ENCODE results near the gene ZNF507. TPM values are rescaled to one million over a fixed set of nuclear protein-coding genes. Genes with fewer than 3 reads are reported as not detected.

The ZNF507 gene
- total RNA-seq, 2 experiments from 2014 or later = 13.3 to 35.0 TPM

- POLR2A ChIA-PET = interaction anchor here (0.6 kb wide), 2 partner anchors 63 to 136 kb away, joined by 3 to 4 read pairs; no protein-coding TSS in a partner anchor
These were observed 35.6 kb upstream of the ZNF507 start for GRCh38 chr19:32309711-32310390.

GRCh38 chr19:32311371-32311770 is 34.0 kb upstream of the ZNF507 start:
- ChIA-PET CTCF (ENCODE audit: unreplicated experiment) (no interaction called here), POLR2A (interaction anchor here (0.5 kb wide), 1 partner anchor 964 kb away, joined by 3 read pairs; no protein-coding TSS in a partner anchor)
- H3K4me2 ChIP-seq (ENCODE audit: low read length) = no peak overlapping the region
- DNase-seq (ENCODE audit: low spot score) = no peak
- intact Hi-C loops (cut with micrococcal nuclease; ENCODE audit: unreplicated experiment) = no loop called here
- no peaks in the 10 kb centered on the region for H3K4me1 ChIP-seq (ENCODE audit: insufficient read depth, low read length, poor library complexity, severe bottlenecking)
- H2AFZ ChIP-seq (ENCODE audit: low read length) = no peak overlapping the region
- H3K27ac ChIP-seq (ENCODE audit: low read depth, low read length, poor library complexity, severe bottlenecking) = no peak overlapping the region
- TF ChIP-seq CTCF (conservative IDR thresholded peaks at IDR 0.05; ENCODE audit: low read length) = no peak
- TF ChIP-seq EZH2phosphoT487 (IDR thresholded peaks at IDR 0.05; ENCODE audit: borderline replicate concordance, low read depth, low read length) = no peak
- H3K9me2 ChIP-seq (ENCODE audit: insufficient read depth, low read length) = no peaks in the 10 kb centered on the region
- H4K20me1 ChIP-seq (ENCODE audit: insufficient read depth, low read length) = no peaks in the 10 kb centered on the region
- H3K36me3 ChIP-seq (ENCODE audit: insufficient read depth, low read length) = no peaks in the 10 kb centered on the region
- H3K79me2 ChIP-seq (ENCODE audit: insufficient read depth, low read depth, low read length) = no peaks in the 10 kb centered on the region
- no peaks in the 10 kb centered on the region for H3K9me3 ChIP-seq (ENCODE audit: low read length)
- no TSS peak for BruUV-seq (replicated peaks)
- no peak overlapping the region for H3K4me3 ChIP-seq (ENCODE audit: low read depth, low read length, poor library complexity, severe bottlenecking)

More at GRCh38 chr19:32309711-32310390, 35.6 kb upstream of the ZNF507 start:
- Histone ChIP-seq H3K4me3 (ENCODE audit: low read depth, low read length, poor library complexity, severe bottlenecking) (no peak overlapping the region), H3K4me1 (ENCODE audit: insufficient read depth, low read length, poor library complexity, severe bottlenecking) (no peaks in the 10 kb centered on the region), H3K36me3 (ENCODE audit: insufficient read depth, low read length) (no peaks in the 10 kb centered on the region), H3K4me2 (ENCODE audit: low read length) (no peak overlapping the region), H3K79me2 (ENCODE audit: insufficient read depth, low read depth, low read length) (no peaks in the 10 kb centered on the region), H4K20me1 (ENCODE audit: insufficient read depth, low read length) (no peaks in the 10 kb centered on the region), H2AFZ (ENCODE audit: low read length) (no peak overlapping the region), H3K9me2 (ENCODE audit: insufficient read depth, low read length) (no peaks in the 10 kb centered on the region), H3K27ac (ENCODE audit: low read depth, low read length, poor library complexity, severe bottlenecking) (no peak overlapping the region), H3K9me3 (ENCODE audit: low read length) (no peaks in the 10 kb centered on the region)
- no TSS peak for BruUV-seq (replicated peaks)
- DNase-seq (ENCODE audit: low spot score) = no peak
- TF ChIP-seq CTCF (conservative IDR thresholded peaks at IDR 0.05; ENCODE audit: low read length) (no peak), EZH2phosphoT487 (IDR thresholded peaks at IDR 0.05; ENCODE audit: borderline replicate concordance, low read depth, low read length) (no peak)
- CTCF ChIA-PET (ENCODE audit: unreplicated experiment) = no interaction called here
- intact Hi-C loops (cut with micrococcal nuclease; ENCODE audit: unreplicated experiment) = no loop called here

- intact Hi-C loops (cut with micrococcal nuclease; ENCODE audit: unreplicated experiment) = no loop called here
- no peak overlapping the region for H2AFZ ChIP-seq (ENCODE audit: low read length)
- H3K4me3 ChIP-seq (ENCODE audit: low read depth, low read length, poor library complexity, severe bottlenecking) = no peak overlapping the region
- H4K20me1 ChIP-seq (ENCODE audit: insufficient read depth, low read length) = no peaks in the 10 kb centered on the region
- no peaks in the 10 kb centered on the region for H3K36me3 ChIP-seq (ENCODE audit: insufficient read depth, low read length)
- DNase-seq (ENCODE audit: low spot score) = no peak
- TF ChIP-seq EZH2phosphoT487 (IDR thresholded peaks at IDR 0.05; ENCODE audit: borderline replicate concordance, low read depth, low read length) (no peak), CTCF (conservative IDR thresholded peaks at IDR 0.05; ENCODE audit: low read length) (no peak)
- no TSS peak for BruUV-seq (replicated peaks)
- ChIA-PET POLR2A (no interaction called here), CTCF (ENCODE audit: unreplicated experiment) (no interaction called here)
- no peaks in the 10 kb centered on the region for H3K9me2 ChIP-seq (ENCODE audit: insufficient read depth, low read length)
- no peak overlapping the region for H3K4me2 ChIP-seq (ENCODE audit: low read length)
- H3K4me1 ChIP-seq (ENCODE audit: insufficient read depth, low read length, poor library complexity, severe bottlenecking) = no peaks in the 10 kb centered on the region
- no peaks in the 10 kb centered on the region for H3K9me3 ChIP-seq (ENCODE audit: low read length)
- H3K27ac ChIP-seq (ENCODE audit: low read depth, low read length, poor library complexity, severe bottlenecking) = no peak overlapping the region
- H3K79me2 ChIP-seq (ENCODE audit: insufficient read depth, low read depth, low read length) = no peaks in the 10 kb centered on the region
These were observed 31.7 kb upstream of the ZNF507 start for GRCh38 chr19:32313569-32314265.

Measured in OCI-LY7 (cell line).